Measurements from ENCODE around the gene RMND5A.

Gene RMND5A

GRCh38 chr2:86783615-86784339 lies 63.7 kb downstream of the RMND5A start:
- TF ChIP-seq HDGF (IDR thresholded peaks at IDR 0.05; ENCODE audit: borderline replicate concordance): no peak
- no peak for TF ChIP-seq ZNF384 (IDR thresholded peaks at IDR 0.05)
- ChIA-PET CTCF (interaction anchor here (0.5 kb wide), 1 partner anchor 20 kb away, joined by 6 read pairs; no protein-coding TSS in a partner anchor), POLR2A (no interaction called here)
- DNase-seq (ENCODE audit: extremely low spot score): no peak

GRCh38 chr2:86785456-86785855 lies 65.4 kb downstream of the RMND5A start:
- ChIA-PET CTCF (interaction anchor here (0.6 kb wide), 1 partner anchor 1588 kb away, joined by 3 read pairs; no protein-coding TSS in a partner anchor), POLR2A (no interaction called here)
- no peak for DNase-seq (ENCODE audit: extremely low spot score)
- TF ChIP-seq FOXM1 (IDR thresholded peaks at IDR 0.05; ENCODE audit: borderline replicate concordance) (no peak), NFRKB (IDR thresholded peaks at IDR 0.05) (no peak), ARNT (IDR thresholded peaks at IDR 0.05) (no peak), PKNOX1 (IDR thresholded peaks at IDR 0.05) (no peak), L3MBTL2 (conservative IDR thresholded peaks at IDR 0.05) (no peak), FOXA1 (IDR thresholded peaks at IDR 0.05) (no peak), TARDBP (IDR thresholded peaks at IDR 0.05) (no peak), SP1 (IDR thresholded peaks at IDR 0.05) (no peak), FOXK2 (IDR thresholded peaks at IDR 0.05) (no peak), SUZ12 (IDR thresholded peaks at IDR 0.05) (no peak), LEF1 (IDR thresholded peaks at IDR 0.05; ENCODE audit: borderline replicate concordance) (no peak), ZNF384 (IDR thresholded peaks at IDR 0.05) (no peak), HDGF (IDR thresholded peaks at IDR 0.05; ENCODE audit: borderline replicate concordance) (no peak), ELF4 (IDR thresholded peaks at IDR 0.05) (no peak), BHLHE40 (IDR thresholded peaks at IDR 0.05; ENCODE audit: borderline replicate concordance) (no peak), CTBP1 (IDR thresholded peaks at IDR 0.05; ENCODE audit: borderline replicate concordance) (no peak)

- ChIA-PET POLR2A (no interaction called here), CTCF (no interaction called here)
- DNase-seq (ENCODE audit: extremely low spot score): no peak
- TF ChIP-seq CTBP1 (IDR thresholded peaks at IDR 0.05; ENCODE audit: borderline replicate concordance) (no peak), SUZ12 (IDR thresholded peaks at IDR 0.05) (no peak), FOXK2 (IDR thresholded peaks at IDR 0.05) (no peak)
Measured at GRCh38 chr2:86786001-86786536, 66.0 kb downstream of the RMND5A start.

GRCh38 chr2:86787736-86788135 lies 67.6 kb downstream of the RMND5A start:
- no peak for DNase-seq (ENCODE audit: extremely low spot score)
- CTCF ChIA-PET: no interaction called here
- TF ChIP-seq HDGF (IDR thresholded peaks at IDR 0.05; ENCODE audit: borderline replicate concordance): no peak
- TF ChIP-seq ARNT (IDR thresholded peaks at IDR 0.05): no peak
- TF ChIP-seq SP1 (IDR thresholded peaks at IDR 0.05): no peak
- no peak for TF ChIP-seq FOXM1 (IDR thresholded peaks at IDR 0.05; ENCODE audit: borderline replicate concordance)
- no peak for TF ChIP-seq L3MBTL2 (conservative IDR thresholded peaks at IDR 0.05)
- TF ChIP-seq NFRKB (IDR thresholded peaks at IDR 0.05): no peak
- no peak for TF ChIP-seq TARDBP (IDR thresholded peaks at IDR 0.05)
- TF ChIP-seq BHLHE40 (IDR thresholded peaks at IDR 0.05; ENCODE audit: borderline replicate concordance): no peak
- no peak for TF ChIP-seq LEF1 (IDR thresholded peaks at IDR 0.05; ENCODE audit: borderline replicate concordance)
- no peak for TF ChIP-seq ZNF384 (IDR thresholded peaks at IDR 0.05)
- no peak for TF ChIP-seq FOXA1 (IDR thresholded peaks at IDR 0.05)
- no peak for TF ChIP-seq SUZ12 (IDR thresholded peaks at IDR 0.05)
- TF ChIP-seq PKNOX1 (IDR thresholded peaks at IDR 0.05): no peak
- no peak for TF ChIP-seq CTBP1 (IDR thresholded peaks at IDR 0.05; ENCODE audit: borderline replicate concordance)
- TF ChIP-seq FOXK2 (IDR thresholded peaks at IDR 0.05): no peak
- POLR2A ChIA-PET: no interaction called here

DNA sequence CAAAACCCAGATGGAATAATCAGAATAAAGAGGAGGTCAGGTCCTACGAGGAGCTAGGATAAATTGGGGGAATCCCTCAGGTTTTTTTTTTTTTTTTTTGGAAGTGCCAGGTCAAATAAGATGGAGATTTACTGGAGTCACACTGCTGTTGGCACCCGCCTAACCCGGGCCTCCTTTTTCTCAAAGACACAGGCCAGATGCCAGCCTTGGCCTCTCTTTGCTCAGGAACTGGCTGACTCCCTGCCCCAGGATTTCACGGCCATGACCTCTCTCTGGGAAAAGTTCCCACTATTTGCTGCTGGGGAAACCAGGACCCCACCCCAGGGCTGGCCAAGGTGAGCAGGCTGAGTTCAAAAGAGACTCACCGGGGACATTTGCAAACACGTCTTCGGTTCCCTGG lies 68.1 kb downstream of the RMND5A start:
- DNase-seq (ENCODE audit: extremely low spot score): no peak
- ChIA-PET POLR2A (no interaction called here), CTCF (no interaction called here)
- TF ChIP-seq NFRKB (IDR thresholded peaks at IDR 0.05): no peak
- TF ChIP-seq ELF4 (IDR thresholded peaks at IDR 0.05): no peak
- no peak for TF ChIP-seq L3MBTL2 (conservative IDR thresholded peaks at IDR 0.05)
- no peak for TF ChIP-seq FOXA1 (IDR thresholded peaks at IDR 0.05)
- TF ChIP-seq LEF1 (IDR thresholded peaks at IDR 0.05; ENCODE audit: borderline replicate concordance): no peak
- no peak for TF ChIP-seq TARDBP (IDR thresholded peaks at IDR 0.05)
- no peak for TF ChIP-seq ZNF384 (IDR thresholded peaks at IDR 0.05)

DNA sequence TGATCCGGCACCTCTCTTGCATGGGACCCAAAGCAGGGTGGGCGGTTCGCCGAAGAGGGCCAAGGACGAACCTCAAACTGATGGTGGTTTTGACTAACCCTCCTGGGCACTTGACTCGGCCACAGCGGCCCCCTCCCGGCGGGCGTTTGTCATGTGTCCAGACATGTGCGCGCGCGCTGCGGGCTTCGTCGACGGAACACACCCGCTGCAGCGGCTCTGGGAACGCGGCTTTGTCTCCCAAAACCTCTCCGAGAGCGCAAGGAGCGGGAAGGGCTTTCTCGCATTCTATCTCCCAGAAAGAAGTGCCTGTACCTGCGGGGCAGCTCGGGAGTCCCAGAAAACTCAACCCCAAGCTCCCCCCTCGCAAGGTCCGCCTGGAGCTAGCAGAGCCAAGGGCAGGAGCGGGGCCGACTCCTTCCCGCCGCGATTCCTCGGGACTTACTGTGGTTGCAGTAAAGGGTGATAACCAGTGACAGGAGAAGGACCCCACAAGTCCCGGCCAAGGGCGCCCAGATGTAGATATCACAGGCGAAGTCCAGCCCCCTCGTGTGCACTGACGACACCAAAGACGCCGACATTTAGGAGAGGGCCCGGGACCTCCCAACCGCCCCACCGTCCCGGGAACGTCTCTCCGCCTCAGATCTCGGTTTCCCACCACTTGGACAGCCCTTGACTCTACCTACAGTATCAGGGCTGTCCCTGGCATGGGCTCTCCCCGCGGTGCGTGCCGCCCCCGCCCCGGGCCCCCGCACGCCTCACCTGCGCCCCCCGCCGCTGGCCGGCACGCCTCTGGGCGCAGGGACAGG lies 69.0 kb downstream of the RMND5A start:
- CTCF ChIA-PET: no interaction called here
- no peak for DNase-seq (ENCODE audit: extremely low spot score)
- POLR2A ChIA-PET: no interaction called here
- TF ChIP-seq ELF4 (IDR thresholded peaks at IDR 0.05) (no peak), ZNF384 (IDR thresholded peaks at IDR 0.05) (no peak), L3MBTL2 (conservative IDR thresholded peaks at IDR 0.05) (no peak), SP1 (IDR thresholded peaks at IDR 0.05) (no peak), FOXK2 (IDR thresholded peaks at IDR 0.05) (no peak), LEF1 (IDR thresholded peaks at IDR 0.05; ENCODE audit: borderline replicate concordance) (no peak), CTBP1 (IDR thresholded peaks at IDR 0.05; ENCODE audit: borderline replicate concordance) (no peak), HDGF (IDR thresholded peaks at IDR 0.05; ENCODE audit: borderline replicate concordance) (no peak)

All from HEK293T (cell line).